ENCODE measurements around the gene RFTN1.

RFTN1 gene

DNA sequence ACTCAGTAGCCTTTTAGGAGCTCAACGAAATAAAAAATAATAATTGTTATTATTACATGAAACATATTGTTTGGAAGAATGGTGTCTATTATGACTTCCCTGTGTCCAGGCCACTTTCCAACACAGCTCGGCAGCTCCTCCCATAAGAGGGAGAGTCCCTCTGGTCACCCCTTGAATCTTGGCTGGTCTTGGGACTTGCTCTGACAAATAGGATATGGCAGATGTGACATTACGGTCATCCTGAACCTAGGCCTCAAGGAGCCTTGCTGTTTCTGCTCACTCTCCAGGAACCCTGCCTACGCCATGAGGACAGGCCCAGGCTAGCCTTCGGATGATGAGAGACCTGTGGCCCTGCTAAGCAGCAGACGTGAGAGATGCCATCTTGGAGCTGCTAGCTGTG is 176.7 kb downstream of the RFTN1 start:
- in situ Hi-C loops (cut with HindIII; ENCODE audit: low pct_ligation_motif_present, low pct_unique_long_range_greater_than_20kb, low sequenced_read_pairs), result no loop called here
- DNase-seq, result no peak

- no peak for DNase-seq
- in situ Hi-C loops (cut with HindIII; ENCODE audit: low pct_ligation_motif_present, low pct_unique_long_range_greater_than_20kb, low sequenced_read_pairs), result no loop called here
Measured at GRCh38 chr3:16335772-16336645, 177.5 kb downstream of the RFTN1 start.

DNA sequence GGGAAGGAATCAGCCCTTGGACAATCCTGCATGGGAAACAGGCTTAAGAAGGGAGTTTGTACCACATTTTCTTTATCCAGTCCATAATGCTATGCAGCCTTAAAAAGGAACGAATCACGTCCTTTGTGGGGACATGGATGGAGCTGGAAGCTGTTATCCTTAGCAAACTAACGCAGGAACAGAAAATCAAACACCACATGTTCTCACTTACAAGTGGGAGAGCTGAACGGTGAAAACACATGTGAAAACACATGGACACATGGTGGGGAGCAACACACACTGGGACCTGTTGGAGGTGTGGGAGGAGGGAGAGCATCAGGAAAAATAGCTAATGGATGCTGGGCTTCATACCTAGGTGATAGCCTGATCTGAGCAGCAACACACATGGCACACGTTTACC is 178.2 kb downstream of the RFTN1 start:
- in situ Hi-C loops (cut with HindIII; ENCODE audit: low pct_ligation_motif_present, low pct_unique_long_range_greater_than_20kb, low sequenced_read_pairs), result no loop called here
- DNase-seq, result no peak

GRCh38 chr3:16334909-16335308 is 178.6 kb downstream of the RFTN1 start:
- DNase-seq, result no peak
- in situ Hi-C loops (cut with HindIII; ENCODE audit: low pct_ligation_motif_present, low pct_unique_long_range_greater_than_20kb, low sequenced_read_pairs), result no loop called here

DNA sequence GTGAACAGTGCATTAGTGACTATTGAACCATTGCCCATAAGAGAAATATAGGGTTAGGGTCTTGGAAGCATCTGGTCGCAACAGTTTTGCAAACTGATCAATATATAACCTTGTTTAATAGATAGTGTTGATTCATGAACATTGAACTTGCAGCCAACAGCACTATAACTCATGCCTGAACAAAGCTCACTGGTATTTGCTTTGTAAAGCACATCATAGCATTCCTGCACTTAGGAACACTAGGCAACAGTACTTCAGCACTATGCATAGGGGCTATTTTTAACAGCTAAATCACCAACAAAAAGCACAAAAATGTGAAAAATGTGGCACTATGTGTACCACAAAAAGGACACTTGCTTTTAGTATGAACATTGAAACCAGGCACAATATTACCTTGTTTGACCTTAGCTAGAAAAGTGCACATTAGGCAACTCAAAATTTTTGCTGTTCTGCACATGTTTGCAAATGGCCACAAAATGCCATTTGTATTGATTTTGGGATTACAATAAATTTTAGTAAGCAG is 180.5 kb downstream of the RFTN1 start:
- in situ Hi-C loops (cut with HindIII; ENCODE audit: low pct_ligation_motif_present, low pct_unique_long_range_greater_than_20kb, low sequenced_read_pairs), result no loop called here
- no peak for DNase-seq

- no peak for DNase-seq
- in situ Hi-C loops (cut with HindIII; ENCODE audit: low pct_ligation_motif_present, low pct_unique_long_range_greater_than_20kb, low sequenced_read_pairs), result no loop called here
Measured at GRCh38 chr3:16331319-16331883, 182.1 kb downstream of the RFTN1 start.

DNA sequence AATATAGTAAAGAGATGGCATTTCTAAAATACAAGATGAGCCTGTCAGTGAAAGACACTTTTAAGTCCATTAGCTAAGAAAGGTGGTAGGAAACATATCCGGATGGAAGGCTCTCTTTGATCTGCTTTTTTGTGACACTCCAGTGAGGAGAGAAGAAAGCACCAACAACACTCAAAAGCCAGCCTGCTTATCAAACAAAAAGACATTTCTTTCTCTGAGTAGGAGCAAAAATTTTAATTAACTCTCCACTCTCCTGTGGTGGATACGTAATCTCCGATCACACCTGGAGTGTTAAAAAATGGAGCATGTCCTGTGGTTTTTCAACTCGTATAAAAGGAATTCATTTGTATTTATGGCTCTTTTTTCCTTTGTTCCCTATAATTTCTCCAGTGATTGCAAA is 183.1 kb downstream of the RFTN1 start:
- DNase-seq, result no peak
- in situ Hi-C loops (cut with HindIII; ENCODE audit: low pct_ligation_motif_present, low pct_unique_long_range_greater_than_20kb, low sequenced_read_pairs), result no loop called here

GRCh38 chr3:16329826-16330129 is 183.7 kb downstream of the RFTN1 start:
- DNase-seq, result no peak

GRCh38 chr3:16329036-16329825 is 184.3 kb downstream of the RFTN1 start:
- in situ Hi-C loops (cut with HindIII; ENCODE audit: low pct_ligation_motif_present, low pct_unique_long_range_greater_than_20kb, low sequenced_read_pairs), result no loop called here

More at GRCh38 chr3:16329826-16330129, 183.7 kb downstream of the RFTN1 start:
- in situ Hi-C loops (cut with HindIII; ENCODE audit: low pct_ligation_motif_present, low pct_unique_long_range_greater_than_20kb, low sequenced_read_pairs), result no loop called here

GRCh38 chr3:16328124-16328523 is 185.4 kb downstream of the RFTN1 start:
- no peak for DNase-seq
- in situ Hi-C loops (cut with HindIII; ENCODE audit: low pct_ligation_motif_present, low pct_unique_long_range_greater_than_20kb, low sequenced_read_pairs), result no loop called here

More at GRCh38 chr3:16329036-16329825, 184.3 kb downstream of the RFTN1 start:
- no peak for DNase-seq

DNA sequence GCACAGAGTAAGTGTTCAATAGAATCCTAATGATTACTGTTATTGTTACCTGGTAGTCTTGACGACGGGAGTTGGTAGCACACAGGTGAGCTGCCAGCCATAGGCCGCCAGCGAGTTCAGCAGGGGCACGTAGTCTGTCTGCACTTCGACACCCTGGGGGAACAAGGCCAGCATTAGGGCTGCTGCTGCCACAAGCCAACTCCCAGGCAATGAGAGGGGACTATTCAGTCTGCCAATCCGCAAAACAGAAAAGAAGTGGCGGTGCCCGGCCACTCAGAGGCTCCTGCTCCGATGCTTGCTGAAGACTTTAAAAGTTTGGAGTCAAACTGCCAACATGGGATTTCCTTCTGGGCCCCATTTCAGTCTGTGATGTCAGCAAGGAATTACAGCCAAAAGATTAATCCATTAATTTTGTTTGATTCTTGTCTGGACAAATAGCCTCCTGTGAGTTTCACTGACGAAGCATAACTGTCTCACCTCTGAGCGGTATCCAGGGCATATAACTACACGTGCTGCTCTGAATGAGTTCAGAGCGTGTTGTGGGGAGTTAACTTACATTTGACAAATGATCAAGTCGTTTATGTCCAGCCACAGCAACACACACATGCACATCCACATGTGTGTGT is 186.7 kb downstream of the RFTN1 start:
- in situ Hi-C loops (cut with HindIII; ENCODE audit: low pct_ligation_motif_present, low pct_unique_long_range_greater_than_20kb, low sequenced_read_pairs), result no loop called here
- no peak for DNase-seq

DNA sequence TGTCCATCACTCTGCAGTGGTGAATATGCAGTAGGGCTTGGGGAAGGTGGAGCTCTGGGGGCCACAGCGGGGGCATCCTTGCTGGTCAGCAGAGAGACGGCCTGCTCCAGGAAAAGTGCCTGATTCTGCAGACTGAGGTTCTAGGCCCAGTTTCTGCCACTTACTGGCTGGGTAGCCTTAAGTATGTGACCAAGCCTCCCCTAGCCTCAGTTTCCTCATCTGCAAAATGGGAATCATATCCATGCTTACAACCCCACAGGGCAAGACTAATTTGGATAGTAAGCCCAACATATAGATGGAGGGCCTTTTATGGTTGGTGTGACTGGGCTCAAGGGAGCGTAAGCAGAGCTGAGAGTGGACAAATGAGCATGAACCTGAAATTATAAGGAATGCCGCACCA is 187.6 kb downstream of the RFTN1 start:
- DNase-seq, result no peak
- in situ Hi-C loops (cut with HindIII; ENCODE audit: low pct_ligation_motif_present, low pct_unique_long_range_greater_than_20kb, low sequenced_read_pairs), result no loop called here

GRCh38 chr3:16323737-16324136 is 189.8 kb downstream of the RFTN1 start:
- no peak for DNase-seq

GRCh38 chr3:16322189-16322588 is 191.3 kb downstream of the RFTN1 start:
- in situ Hi-C loops (cut with HindIII; ENCODE audit: low pct_ligation_motif_present, low pct_unique_long_range_greater_than_20kb, low sequenced_read_pairs), result no loop called here
- DNase-seq, result no peak

More at GRCh38 chr3:16323737-16324136, 189.8 kb downstream of the RFTN1 start:
- in situ Hi-C loops (cut with HindIII; ENCODE audit: low pct_ligation_motif_present, low pct_unique_long_range_greater_than_20kb, low sequenced_read_pairs), result no loop called here

GRCh38 chr3:16320711-16321110 is 192.8 kb downstream of the RFTN1 start:
- DNase-seq, result no peak
- in situ Hi-C loops (cut with HindIII; ENCODE audit: low pct_ligation_motif_present, low pct_unique_long_range_greater_than_20kb, low sequenced_read_pairs), result no loop called here

DNA sequence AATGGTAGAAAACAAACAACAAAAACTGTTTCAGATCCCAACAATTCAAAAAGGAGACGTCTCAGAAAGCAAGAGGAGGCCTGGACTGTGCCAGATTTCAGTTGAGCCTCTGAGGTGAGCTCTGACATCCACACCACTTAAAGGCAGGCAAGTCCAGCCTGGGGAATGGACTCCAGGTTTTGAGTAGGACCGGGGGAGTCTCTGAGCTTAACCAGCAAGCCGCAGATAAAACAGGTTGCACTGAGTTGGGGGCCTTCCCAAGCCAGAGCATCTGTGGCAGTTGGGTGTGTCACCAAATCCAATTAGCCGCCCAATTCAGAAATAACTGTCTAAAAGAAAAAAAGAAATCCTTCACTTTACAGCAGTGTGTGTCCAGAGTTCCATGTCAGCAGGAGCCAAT is 193.8 kb downstream of the RFTN1 start:
- DNase-seq, result no peak

GRCh38 chr3:16319307-16319706 is 194.2 kb downstream of the RFTN1 start:
- peak; percentile 16 for DNase-seq

More for the DNA sequence above, 193.8 kb downstream of the RFTN1 start:
- in situ Hi-C loops (cut with HindIII; ENCODE audit: low pct_ligation_motif_present, low pct_unique_long_range_greater_than_20kb, low sequenced_read_pairs), result no loop called here

GRCh38 chr3:16318176-16318575 is 195.3 kb downstream of the RFTN1 start:
- DNase-seq, result no peak
- in situ Hi-C loops (cut with HindIII; ENCODE audit: low pct_ligation_motif_present, low pct_unique_long_range_greater_than_20kb, low sequenced_read_pairs), result no loop called here

More at GRCh38 chr3:16319307-16319706, 194.2 kb downstream of the RFTN1 start:
- in situ Hi-C loops (cut with HindIII; ENCODE audit: low pct_ligation_motif_present, low pct_unique_long_range_greater_than_20kb, low sequenced_read_pairs), result no loop called here

DNA sequence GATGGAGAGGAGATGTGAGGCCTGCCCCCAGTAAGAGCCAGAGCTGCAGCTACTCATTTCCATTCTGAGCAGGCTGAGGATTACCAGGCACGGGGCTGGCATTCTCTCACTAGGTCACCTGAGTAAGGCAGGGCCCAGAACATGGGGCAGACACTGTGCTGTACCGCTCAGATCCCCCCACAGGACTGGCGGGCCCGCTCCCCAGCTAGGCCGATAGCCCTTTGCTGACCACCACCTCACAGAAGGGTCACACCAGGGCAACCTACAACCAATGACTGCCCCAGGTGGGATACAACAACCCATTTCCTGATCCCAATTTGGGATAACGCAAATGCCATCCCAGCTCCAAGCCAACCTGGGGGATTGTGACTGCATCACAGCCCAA is 195.9 kb downstream of the RFTN1 start:
- in situ Hi-C loops (cut with HindIII; ENCODE audit: low pct_ligation_motif_present, low pct_unique_long_range_greater_than_20kb, low sequenced_read_pairs), result no loop called here

More for the DNA sequence above, 195.9 kb downstream of the RFTN1 start:
- no peak for DNase-seq

Measured in ACHN (cell line).